Thyroid gland (tissue), 4 donors: Measurements from ENCODE around the gene FAM72B.
"Not testable (repeated sequence)": the region's sequence is repeated elsewhere in the genome, so short reads cannot be mapped to it uniquely, and the experiment has no call there.

Experiments
- POLR2A ChIP-seq, 2 donors: fragments of 450-650 bp; IDR thresholded peaks; one replicate each; pipeline ENCODE4 v1.6.1; 2017; ENCODE audit warnings: antibody characterized with exemption in 2 of 2, mild to moderate bottlenecking in 2 of 2, moderate library complexity in 1 of 2
- TF ChIP-seq, protein P1 (sequence below), 6 experiments: fragments of 200-600 bp in 3 of 6; fragments of 450-650 bp in 3 of 6; sonication (generic) in 3 of 6; IDR thresholded peaks; one replicate each; pipeline ENCODE4 v1.5.1; 2016 to 2019; ENCODE audit warnings: antibody characterized with exemption in 6 of 6, mild to moderate bottlenecking in 2 of 6, inconsistent platforms in 1 of 6, moderate library complexity in 1 of 6

DNA sequence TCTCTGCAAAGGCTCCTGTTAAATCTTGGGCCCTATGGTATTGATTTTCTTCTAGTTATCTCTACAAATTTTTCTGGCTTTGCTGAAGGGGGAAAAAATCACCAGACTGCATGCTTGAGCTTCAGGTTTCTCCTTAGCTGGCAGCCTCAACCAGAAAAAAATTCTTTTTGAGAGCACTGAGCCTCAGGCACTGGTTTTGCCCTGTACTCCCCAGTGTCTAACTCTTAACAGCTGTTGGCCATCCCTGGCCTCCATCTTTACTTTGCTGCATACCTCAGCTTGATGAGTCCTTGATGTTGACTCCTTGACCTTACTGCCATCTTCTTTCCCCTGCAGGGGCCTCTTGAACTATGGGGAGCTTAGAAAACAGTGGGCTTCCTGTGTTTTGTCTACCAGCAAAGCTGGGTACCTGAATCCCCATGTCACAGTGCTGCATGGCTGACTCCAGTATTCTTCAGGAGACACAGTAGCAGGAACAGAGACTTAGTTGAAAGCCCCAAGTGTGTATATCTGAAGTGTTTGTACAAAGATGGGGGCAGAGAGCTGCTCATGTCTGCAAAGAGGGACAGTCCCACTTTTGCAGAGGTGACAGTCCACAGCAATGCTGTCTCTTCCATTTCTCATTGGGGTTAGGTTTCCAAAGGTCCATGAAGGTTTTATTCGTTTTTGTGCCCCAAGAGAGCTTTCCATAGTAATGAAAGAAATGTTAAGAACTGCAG is 31.7 kb upstream of the FAM72B start:
- not testable (repeated sequence) for TF ChIP-seq POLR2A (IDR thresholded peaks at IDR 0.05)
- TF ChIP-seq, protein P1, sequence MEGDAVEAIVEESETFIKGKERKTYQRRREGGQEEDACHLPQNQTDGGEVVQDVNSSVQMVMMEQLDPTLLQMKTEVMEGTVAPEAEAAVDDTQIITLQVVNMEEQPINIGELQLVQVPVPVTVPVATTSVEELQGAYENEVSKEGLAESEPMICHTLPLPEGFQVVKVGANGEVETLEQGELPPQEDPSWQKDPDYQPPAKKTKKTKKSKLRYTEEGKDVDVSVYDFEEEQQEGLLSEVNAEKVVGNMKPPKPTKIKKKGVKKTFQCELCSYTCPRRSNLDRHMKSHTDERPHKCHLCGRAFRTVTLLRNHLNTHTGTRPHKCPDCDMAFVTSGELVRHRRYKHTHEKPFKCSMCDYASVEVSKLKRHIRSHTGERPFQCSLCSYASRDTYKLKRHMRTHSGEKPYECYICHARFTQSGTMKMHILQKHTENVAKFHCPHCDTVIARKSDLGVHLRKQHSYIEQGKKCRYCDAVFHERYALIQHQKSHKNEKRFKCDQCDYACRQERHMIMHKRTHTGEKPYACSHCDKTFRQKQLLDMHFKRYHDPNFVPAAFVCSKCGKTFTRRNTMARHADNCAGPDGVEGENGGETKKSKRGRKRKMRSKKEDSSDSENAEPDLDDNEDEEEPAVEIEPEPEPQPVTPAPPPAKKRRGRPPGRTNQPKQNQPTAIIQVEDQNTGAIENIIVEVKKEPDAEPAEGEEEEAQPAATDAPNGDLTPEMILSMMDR (IDR thresholded peaks at IDR 0.05), result not testable (repeated sequence)
